OCI-LY7 (cell line): ENCODE results near the gene NXPE1. TPM values are rescaled to one million over a fixed set of nuclear protein-coding genes. Genes with fewer than 3 reads are reported as not detected.

Experiments
- BruUV-seq: library from RNA; stranded (reverse); fragments of 400-500 nt; replicated peaks from 2 replicates; lab custom pipeline; 2021; lab: Mats Ljungman, UMichigan
- CTCF ChIA-PET: fragments of 300-600 bp; sonication (Branson Sonifier 250); formaldehyde crosslinking; loops from one replicate; lab custom pipeline; 2022; ENCODE audit warnings: antibody characterized with exemption; ENCODE audit not compliant: unreplicated experiment; lab: Charles Lee
- POLR2A ChIA-PET: fragments of 300-600 bp; sonication (Branson Sonifier 250); formaldehyde crosslinking; loops from one replicate; lab custom pipeline; 2022; ENCODE audit warnings: antibody characterized with exemption; lab: Charles Lee
- DNase-seq: peaks from one replicate; pipeline ENCODE4 v3.0.0-alpha.2; 2015; ENCODE audit warnings: low spot score
- H2AFZ ChIP-seq: fragments of 200-600 bp; sonication (generic), shearing (Covaris generic); 2 replicates; pipeline ENCODE4 v1.6.1; 2014; ENCODE audit warnings: mild to moderate bottlenecking, antibody characterized with exemption, low read length, moderate library complexity
- H3K27ac ChIP-seq: fragments of 200-600 bp; sonication (generic); 2 replicates; pipeline ENCODE4 v1.5.1; 2014; ENCODE audit warnings: mixed run types, low read depth, mild to moderate bottlenecking, moderate library complexity, low read length, inconsistent platforms; ENCODE audit not compliant: poor library complexity, severe bottlenecking
- H3K36me3 ChIP-seq: fragments of 200-600 bp; sonication (generic); 2 replicates; pipeline ENCODE4 v1.6.1; 2014; ENCODE audit warnings: mild to moderate bottlenecking, antibody characterized with exemption, low read length, moderate library complexity, mixed read lengths; ENCODE audit not compliant: insufficient read depth
- H3K4me1 ChIP-seq: fragments of 200-600 bp; sonication (generic); 2 replicates; pipeline ENCODE4 v1.5.1; 2014; ENCODE audit warnings: mild to moderate bottlenecking, low read length; ENCODE audit not compliant: insufficient read depth, poor library complexity, severe bottlenecking
- H3K4me2 ChIP-seq: fragments of 200-600 bp; sonication (generic); 2 replicates; pipeline ENCODE4 v1.6.1; 2014; ENCODE audit warnings: mild to moderate bottlenecking, low read length
- H3K4me3 ChIP-seq: fragments of 200-600 bp; sonication (generic); 2 replicates; pipeline ENCODE4 v1.5.1; 2014; ENCODE audit warnings: mild to moderate bottlenecking, low read depth, low read length; ENCODE audit not compliant: poor library complexity, severe bottlenecking
- H3K79me2 ChIP-seq: fragments of 200-600 bp; sonication (generic); 2 replicates; pipeline ENCODE4 v1.6.1; 2016; ENCODE audit warnings: low read depth, mild to moderate bottlenecking, low read length, moderate library complexity, mixed read lengths; ENCODE audit not compliant: insufficient read depth
- H3K9me2 ChIP-seq: fragments of 200-600 bp; sonication (generic); 2 replicates; pipeline ENCODE4 v1.6.1; 2016; ENCODE audit warnings: mild to moderate bottlenecking, low read length, mixed read lengths; ENCODE audit not compliant: insufficient read depth
- H3K9me3 ChIP-seq: fragments of 200-600 bp; sonication (generic); 2 replicates; pipeline ENCODE4 v1.6.1; 2014; ENCODE audit warnings: mild to moderate bottlenecking, mixed run types, low read length, mixed read lengths
- H4K20me1 ChIP-seq: fragments of 200-600 bp; sonication (generic); 2 replicates; pipeline ENCODE4 v1.6.1; 2014; ENCODE audit warnings: mild to moderate bottlenecking, antibody characterized with exemption, low read length, moderate library complexity, mixed read lengths; ENCODE audit not compliant: insufficient read depth
- CTCF ChIP-seq: fragments of 200-600 bp; sonication (generic); conservative IDR thresholded peaks from 2 replicates; pipeline ENCODE4 v1.5.1; 2014; ENCODE audit warnings: mild to moderate bottlenecking, antibody characterized with exemption, low read length, moderate library complexity, mixed read lengths
- EZH2phosphoT487 ChIP-seq: fragments of 200-600 bp; sonication (generic); IDR thresholded peaks from 2 replicates; pipeline ENCODE4 v1.6.1; 2018; ENCODE audit warnings: low read depth, borderline replicate concordance, mild to moderate bottlenecking, mixed run types, antibody characterized with exemption, low read length, moderate library complexity, mixed read lengths
- intact Hi-C: fragments of 100-400 bp; cut with micrococcal nuclease; formaldehyde crosslinking; loops from one replicate; pipeline ENCODE4 v1.10.0; 2022; ENCODE audit not compliant: unreplicated experiment
- total RNA-seq, 2 experiments: library from RNA; depleted of rRNA in 1 of 2; stranded (reverse); fragments of >200 nt in 1 of 2; shearing (Covaris generic) in 1 of 2; gene quantifications; 2 replicates each; pipeline ENCODE4 v1.2.3, GENCODE V29; 2014 to 2022

NXPE1 gene
- total RNA-seq, 2 experiments from 2014 or later = not detected

- H3K9me3 ChIP-seq = no peaks in the 10 kb centered on the region
- H3K9me2 ChIP-seq = no peaks in the 10 kb centered on the region
- DNase-seq = peak; percentile 6
- peak overlapping the region; percentile 83; the same call in 1 of the 2 replicates for H2AFZ ChIP-seq
- H3K36me3 ChIP-seq = no peaks in the 10 kb centered on the region
- BruUV-seq = no TSS peak
- H3K4me3 ChIP-seq = peak overlapping the region; percentile 24
- no peak for TF ChIP-seq CTCF
- TF ChIP-seq EZH2phosphoT487 = no peak
- H3K4me2 ChIP-seq = peak overlapping the region; percentile 54
- intact Hi-C loops = loop anchor here (2.0 to 10.0 kb wide), 2 partner anchors 81 to 137 kb away; partner anchors contain the start of genes C11orf71 and RBM7
- H3K79me2 ChIP-seq = no peaks in the 10 kb centered on the region
- ChIA-PET POLR2A (interaction anchor here (0.9 to 1.0 kb wide), 2 partner anchors 28 to 43 kb away, joined by 4 read pairs; partner anchors contain the start of gene REXO2), CTCF (interaction anchor here (1.0 kb wide), 1 partner anchor 135 kb away, joined by 4 read pairs; no protein-coding TSS in a partner anchor)
- H4K20me1 ChIP-seq = no peaks in the 10 kb centered on the region
- H3K27ac ChIP-seq = peak overlapping the region; percentile 35
- peaks cover 23% of the 10 kb centered on the region for H3K4me1 ChIP-seq
These were observed 77.6 kb downstream of the NXPE1 start for GRCh38 chr11:114482114-114482513.

GRCh38 chr11:114479331-114479730, 80.3 kb downstream of the NXPE1 start:
- Histone ChIP-seq H3K4me1 (peaks cover 23% of the 10 kb centered on the region), H3K27ac (no peak overlapping the region), H3K9me3 (no peaks in the 10 kb centered on the region), H4K20me1 (no peaks in the 10 kb centered on the region), H3K36me3 (no peaks in the 10 kb centered on the region), H3K79me2 (no peaks in the 10 kb centered on the region), H3K9me2 (no peaks in the 10 kb centered on the region), H2AFZ (no peak overlapping the region), H3K4me3 (no peak overlapping the region), H3K4me2 (no peak overlapping the region)
- no peak for TF ChIP-seq EZH2phosphoT487
- TF ChIP-seq CTCF = no peak
- CTCF ChIA-PET = no interaction called here
- POLR2A ChIA-PET = interaction anchor here (0.9 to 1.1 kb wide), 2 partner anchors 17 to 636 kb away, joined by 3 read pairs; no protein-coding TSS in a partner anchor
- intact Hi-C loops = no loop called here
- BruUV-seq = no TSS peak
- DNase-seq = no peak

- TF ChIP-seq CTCF (no peak), EZH2phosphoT487 (no peak)
- ChIA-PET CTCF (no interaction called here), POLR2A (interaction anchor here (1.1 kb wide), 1 partner anchor 17 kb away, joined by 3 read pairs; no protein-coding TSS in a partner anchor)
- Histone ChIP-seq H3K4me1 (peaks cover 23% of the 10 kb centered on the region), H3K9me3 (no peaks in the 10 kb centered on the region), H3K9me2 (no peaks in the 10 kb centered on the region), H3K4me2 (no peak overlapping the region), H3K36me3 (no peaks in the 10 kb centered on the region), H3K79me2 (no peaks in the 10 kb centered on the region), H3K27ac (no peak overlapping the region), H2AFZ (no peak overlapping the region), H4K20me1 (no peaks in the 10 kb centered on the region), H3K4me3 (no peak overlapping the region)
- no TSS peak for BruUV-seq
- intact Hi-C loops = no loop called here
- DNase-seq = no peak
These were observed 80.9 kb downstream of the NXPE1 start for GRCh38 chr11:114478768-114479167.
